ENCODE results near the gene FAM227B. TPM values are rescaled to one million over a fixed set of nuclear protein-coding genes. Genes with fewer than 3 reads are reported as not detected.
"Not testable (repeated sequence)": the region's sequence is repeated elsewhere in the genome, so short reads cannot be mapped to it uniquely, and the experiment has no call there.

Gene FAM227B
- total RNA-seq, 1 experiment from 2014 or later, result 0.98 TPM

GRCh38 chr15:49619226-49619625 lies 1.4 kb downstream of the FAM227B start:
- Histone ChIP-seq H3K4me2 (ENCODE audit: low read length) (no peak overlapping the region), H3K9ac (ENCODE audit: low read length) (no peak overlapping the region), H3F3A (ENCODE audit: low read length, unreplicated experiment) (peaks cover 3% of the 10 kb centered on the region), H3K79me2 (ENCODE audit: low read length) (peaks cover 29% of the 10 kb centered on the region), H3K9me3 (ENCODE audit: low read length) (peaks cover 6% of the 10 kb centered on the region; the same call in 1 of the 2 replicates), H3K4me3 (ENCODE audit: low read length) (no peak overlapping the region), H3K9me2 (replicated peaks; ENCODE audit: low read length) (no peaks in the 10 kb centered on the region), H3K4me1 (ENCODE audit: insufficient read depth, low read length) (peaks cover 15% of the 10 kb centered on the region), H4K20me1 (ENCODE audit: low read length) (no peaks in the 10 kb centered on the region), H2AFZ (ENCODE audit: low read length) (no peak overlapping the region), H3K27ac (ENCODE audit: low read length) (no peak overlapping the region), H3K27me3 (ENCODE audit: low read length) (no peaks in the 10 kb centered on the region), H3K36me3 (ENCODE audit: low read depth, low read length) (peaks cover 12% of the 10 kb centered on the region; the same call in 1 of the 2 replicates)
- BruUV-seq (replicated peaks), result no TSS peak
- ATAC-seq (no peak), DNase-seq (no peak)
- POLR2A ChIA-PET (ENCODE audit: unreplicated experiment), result no interaction called here
- CTCF ChIA-PET, result no interaction called here
- intact Hi-C loops (cut with micrococcal nuclease), result no loop called here
- TF ChIP-seq EZH2phosphoT487 (IDR thresholded peaks at IDR 0.05; ENCODE audit: borderline replicate concordance, low read length), result no peak
- TF ChIP-seq EZH2 (IDR thresholded peaks at IDR 0.05; ENCODE audit: low read length, unreplicated experiment), result no peak
- TF ChIP-seq CTCF (conservative IDR thresholded peaks at IDR 0.05; ENCODE audit: low read depth, low read length), result no peak

- ATAC-seq; H3K36me3 ChIP-seq (ENCODE audit: low read depth, low read length); H3K4me2 ChIP-seq (ENCODE audit: low read length); H3K9me3 ChIP-seq (ENCODE audit: low read length); H3K9me2 ChIP-seq (replicated peaks; ENCODE audit: low read length); H3K27ac ChIP-seq (ENCODE audit: low read length); POLR2A ChIA-PET (ENCODE audit: unreplicated experiment); H3F3A ChIP-seq (ENCODE audit: low read length, unreplicated experiment); H3K27me3 ChIP-seq (ENCODE audit: low read length); CTCF ChIA-PET; intact Hi-C loops (cut with micrococcal nuclease); H3K79me2 ChIP-seq (ENCODE audit: low read length); H4K20me1 ChIP-seq (ENCODE audit: low read length); H2AFZ ChIP-seq (ENCODE audit: low read length); DNase-seq; H3K9ac ChIP-seq (ENCODE audit: low read length); BruUV-seq (replicated peaks); H3K4me1 ChIP-seq (ENCODE audit: insufficient read depth, low read length); H3K4me3 ChIP-seq (ENCODE audit: low read length): not testable (repeated sequence)
Observed at GRCh38 chr15:49612240-49612639, 8.4 kb downstream of the FAM227B start.

GRCh38 chr15:49610157-49610918 lies 10.3 kb downstream of the FAM227B start:
- POLR2A ChIA-PET (ENCODE audit: unreplicated experiment), result no interaction called here
- H4K20me1 ChIP-seq (ENCODE audit: low read length), result no peaks in the 10 kb centered on the region

More at GRCh38 chr15:49610157-49610918, 10.3 kb downstream of the FAM227B start:
- no TSS peak for BruUV-seq (replicated peaks)
- Histone ChIP-seq H3K9me2 (replicated peaks; ENCODE audit: low read length) (no peaks in the 10 kb centered on the region), H3K4me3 (ENCODE audit: low read length) (no peak overlapping the region), H3K9me3 (ENCODE audit: low read length) (peaks cover 9% of the 10 kb centered on the region; the same call in 1 of the 2 replicates), H2AFZ (ENCODE audit: low read length) (no peak overlapping the region), H3K36me3 (ENCODE audit: low read depth, low read length) (no peaks in the 10 kb centered on the region; the same call in 1 of the 2 replicates), H3K4me2 (ENCODE audit: low read length) (no peak overlapping the region), H3K4me1 (ENCODE audit: insufficient read depth, low read length) (no peaks in the 10 kb centered on the region), H3K9ac (ENCODE audit: low read length) (no peak overlapping the region), H3K79me2 (ENCODE audit: low read length) (no peaks in the 10 kb centered on the region), H3F3A (ENCODE audit: low read length, unreplicated experiment) (no peaks in the 10 kb centered on the region), H3K27ac (ENCODE audit: low read length) (no peak overlapping the region), H3K27me3 (ENCODE audit: low read length) (no peaks in the 10 kb centered on the region)
- no peak for ATAC-seq
- CTCF ChIA-PET, result no interaction called here
- TF ChIP-seq CTCF (conservative IDR thresholded peaks at IDR 0.05; ENCODE audit: low read depth, low read length), result no peak
- no peak for TF ChIP-seq EZH2 (IDR thresholded peaks at IDR 0.05; ENCODE audit: low read length, unreplicated experiment)
- no peak for TF ChIP-seq EZH2phosphoT487 (IDR thresholded peaks at IDR 0.05; ENCODE audit: borderline replicate concordance, low read length)
- intact Hi-C loops (cut with micrococcal nuclease), result no loop called here
- no peak for DNase-seq
